Measurements from ENCODE around the gene OLFML2A. TPM values are rescaled to one million over a fixed set of nuclear protein-coding genes. Genes with fewer than 3 reads are reported as not detected.

The OLFML2A gene
- total and polyA plus RNA-seq, 2 of the 13 experiments (the other 11 are each of a cell fraction or from before 2014, with no cell fraction given): 0.01 to 0.02 TPM

GRCh38 chr9:124733964-124734740 lies 42.8 kb upstream of the OLFML2A start (continued):
- TF ChIP-seq AHDC1 (CRISPR knock-in tag; IDR thresholded peaks at IDR 0.05; ENCODE audit: borderline replicate concordance) (peak; percentile 52; the same call in 1 of the 2 replicates), MTF1 (CRISPR knock-in tag; IDR thresholded peaks at IDR 0.05) (peak; percentile 98), MYPOP (CRISPR knock-in tag; IDR thresholded peaks at IDR 0.05) (0 out of 2 replicates have a peak, but pooled peaks have one; percentile 43), ZNF280B (CRISPR knock-in tag; IDR thresholded peaks at IDR 0.05; ENCODE audit: borderline replicate concordance) (no peak), ATF4 (CRISPR knock-in tag; IDR thresholded peaks at IDR 0.05) (0 out of 4 replicates have a peak, but pooled peaks of 1 of the 2 experiments have one; percentile 38), GATAD2A (CRISPR knock-in tag; IDR thresholded peaks at IDR 0.05) (peak; percentile 87), MEF2D (CRISPR knock-in tag; IDR thresholded peaks at IDR 0.05) (no peak), TARDBP (CRISPR knock-in tag; IDR thresholded peaks at IDR 0.05) (peak; percentile 61; the same call in 1 of the 2 replicates), TBP (CRISPR knock-in tag; IDR thresholded peaks at IDR 0.05) (no peak), PHF21A (CRISPR knock-in tag; IDR thresholded peaks at IDR 0.05) (peak; percentile 84), NR2F2 (IDR thresholded peaks at IDR 0.05; ENCODE audit: borderline replicate concordance, low read depth) (peak; percentile 59), BCL6 (CRISPR knock-in tag; IDR thresholded peaks at IDR 0.05) (peak; percentile 86), FOXK2 (IDR thresholded peaks at IDR 0.05) (peak; percentile 43; the same call in 1 of the 2 replicates), USF2 (IDR thresholded peaks at IDR 0.05; ENCODE audit: low read depth, low read length) (no peak), USF2 (CRISPR knock-in tag; IDR thresholded peaks at IDR 0.05; ENCODE audit: borderline replicate concordance) (no peak), ZNF160 (CRISPR knock-in tag; IDR thresholded peaks at IDR 0.05) (no peak), FOXC1 (CRISPR knock-in tag; IDR thresholded peaks at IDR 0.05; ENCODE audit: borderline replicate concordance) (no peak)

Measured in HepG2 (cell line).